ENCODE results near the gene ATM. TPM values are rescaled to one million over a fixed set of nuclear protein-coding genes. Genes with fewer than 3 reads are reported as not detected.
"Not testable (repeated sequence)": the region's sequence is repeated elsewhere in the genome, so short reads cannot be mapped to it uniquely, and the experiment has no call there.

The ATM gene
- total RNA-seq, 1 donor from 2014 or later = 37.3 TPM

DNA sequence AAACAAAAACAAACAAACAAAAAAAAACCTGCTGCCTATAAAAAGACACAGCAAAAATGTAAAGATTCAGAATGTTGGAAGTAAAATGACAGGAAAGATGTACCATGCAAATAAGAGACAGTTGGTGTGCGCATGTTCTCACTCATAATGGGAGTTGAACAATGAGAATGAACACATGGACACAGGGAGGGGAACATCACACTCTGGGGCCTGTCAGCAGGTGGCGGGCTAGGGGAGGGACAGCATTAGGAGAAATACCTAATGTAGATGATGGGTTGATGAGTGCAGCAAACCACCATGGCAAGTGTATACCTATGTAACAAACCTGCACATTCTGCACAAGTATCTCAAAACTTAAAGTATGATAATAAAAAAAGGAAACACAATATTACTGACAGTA lies 194.7 kb downstream of the ATM start:
- not testable (repeated sequence) for H3K4me3 Mint-ChIP-seq; H3K27me3 Mint-ChIP-seq (ENCODE audit: insufficient read depth); DNase-seq (ENCODE audit: low spot score); H3K4me1 Mint-ChIP-seq (ENCODE audit: low read depth); H3K27ac Mint-ChIP-seq; H3K36me3 Mint-ChIP-seq (ENCODE audit: low read depth)
- peaks cover 17% of the 10 kb centered on the region for H3K9me3 Mint-ChIP-seq
- intact Hi-C loops (cut with micrococcal nuclease) = loop anchor here (1.0 kb wide), 1 partner anchor 231 kb away; no protein-coding TSS in a partner anchor

Other genes starting within 250 kb of the ATM start
- 37.0 and 41.3 TPM in 2 replicates for gene CUL5, start 214.2 kb upstream of the ATM start, total RNA-seq
- gene ACAT1, start 101.5 kb upstream of the ATM start, total RNA-seq = 52.8 and 56.8 TPM in 2 replicates
- gene NPAT, start 429 bp upstream of the ATM start, total RNA-seq = 28.2 and 34.3 TPM in 2 replicates
- gene C11orf65, start 244.5 kb downstream of the ATM start, total RNA-seq = 0.57 and 0.64 TPM in 2 replicates